HPDE6-E6E7 (cell line): ENCODE results near the gene CYP26C1.

Experiments used
- DNase-seq: peaks from one replicate; pipeline ENCODE4 v3.0.0; 2011; ENCODE audit warnings: missing footprints; ENCODE audit errors: extremely low spot score

The CYP26C1 gene

DNA sequence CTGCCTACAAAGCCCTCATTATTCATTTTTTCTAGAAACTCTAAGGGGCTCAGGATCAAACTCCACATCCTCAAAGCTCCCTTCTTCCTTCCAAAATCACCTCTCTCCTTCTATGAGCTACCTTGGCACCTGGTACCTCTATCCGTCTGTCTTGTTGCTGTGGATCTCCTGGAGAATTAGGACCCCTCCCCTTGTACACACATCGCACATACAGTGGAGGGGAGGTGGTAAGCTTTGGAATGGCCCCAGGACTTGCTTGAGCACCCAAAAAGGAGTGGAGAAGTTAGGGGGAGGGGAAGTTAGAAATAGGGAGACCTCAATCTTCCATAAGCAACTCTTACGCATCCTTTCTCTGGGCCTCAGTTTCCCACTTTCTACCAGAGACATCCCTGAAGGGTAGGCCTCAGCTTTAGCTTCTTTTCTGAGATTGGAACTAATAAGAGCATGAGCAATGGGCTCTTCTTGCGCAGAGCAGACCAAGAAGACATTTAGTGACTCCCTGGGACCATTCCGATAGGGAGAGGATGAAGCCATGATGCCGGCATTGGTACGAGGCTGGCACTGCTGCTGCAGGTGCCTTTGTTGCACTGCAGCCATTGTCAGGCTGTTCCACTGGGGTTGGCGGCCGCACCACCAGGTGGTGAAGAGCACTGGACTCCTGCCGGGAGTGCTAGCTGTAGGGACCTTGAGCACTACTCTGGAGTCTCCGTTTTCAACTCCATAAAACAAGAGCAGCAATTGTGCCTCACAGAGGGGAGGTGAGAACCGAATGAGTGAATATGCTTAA is 4.5 kb downstream of the CYP26C1 start:
- DNase-seq = no peak

DNA sequence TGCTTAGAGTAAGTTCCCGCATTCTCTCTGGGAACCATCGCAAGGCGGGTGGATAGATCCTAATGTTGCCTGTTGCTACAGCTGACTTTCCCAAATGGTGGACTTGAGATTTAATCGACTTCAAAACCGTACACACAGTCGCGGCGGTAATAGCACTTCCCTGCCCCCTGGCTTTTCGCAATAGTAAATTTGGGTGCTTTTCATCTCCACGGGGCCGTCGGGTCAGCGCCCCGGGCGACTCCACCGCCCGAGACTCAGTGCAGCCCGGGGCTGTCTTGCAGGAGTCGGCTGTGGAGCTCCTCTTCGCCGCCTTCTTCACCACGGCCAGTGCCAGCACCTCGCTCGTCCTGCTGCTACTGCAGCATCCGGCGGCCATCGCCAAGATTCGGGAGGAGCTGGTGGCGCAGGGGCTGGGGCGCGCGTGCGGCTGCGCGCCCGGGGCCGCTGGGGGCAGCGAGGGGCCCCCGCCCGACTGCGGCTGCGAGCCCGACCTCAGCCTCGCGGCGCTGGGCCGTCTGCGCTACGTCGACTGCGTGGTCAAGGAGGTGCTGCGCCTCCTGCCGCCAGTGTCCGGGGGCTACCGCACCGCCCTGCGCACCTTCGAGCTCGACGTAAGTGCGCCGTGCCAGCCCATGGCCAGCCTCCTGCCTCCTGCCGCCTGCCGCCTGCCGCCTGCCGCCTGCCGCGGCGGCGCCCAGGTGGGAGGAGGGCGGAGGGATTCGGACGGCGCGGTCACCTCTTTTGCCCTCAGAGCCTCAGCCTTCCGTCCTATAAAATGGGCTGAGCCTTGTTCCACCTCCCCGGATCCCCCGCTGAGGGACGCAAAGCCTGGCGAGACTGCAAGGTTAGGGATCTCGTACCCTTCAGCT is 5.3 kb downstream of the CYP26C1 start:
- DNase-seq = no peak

DNA sequence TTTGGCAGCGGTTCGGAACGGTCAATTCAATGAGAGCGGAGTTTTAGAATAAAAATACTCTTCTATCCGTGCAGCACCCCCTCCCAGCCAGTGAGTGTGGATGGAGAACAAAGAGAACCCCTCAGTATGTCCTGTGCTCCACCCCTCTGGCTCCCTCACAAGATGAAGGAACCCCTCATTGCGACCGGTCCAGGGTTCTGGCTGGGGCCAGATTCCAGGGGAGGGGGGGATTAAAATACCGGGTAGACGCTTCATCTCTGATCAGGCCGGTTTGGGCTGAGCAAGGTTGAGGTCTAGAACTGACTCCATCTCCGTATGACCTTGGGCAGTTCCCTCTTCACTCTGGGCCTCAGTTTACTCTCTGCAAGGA is 5.9 kb downstream of the CYP26C1 start:
- DNase-seq = no peak

DNA sequence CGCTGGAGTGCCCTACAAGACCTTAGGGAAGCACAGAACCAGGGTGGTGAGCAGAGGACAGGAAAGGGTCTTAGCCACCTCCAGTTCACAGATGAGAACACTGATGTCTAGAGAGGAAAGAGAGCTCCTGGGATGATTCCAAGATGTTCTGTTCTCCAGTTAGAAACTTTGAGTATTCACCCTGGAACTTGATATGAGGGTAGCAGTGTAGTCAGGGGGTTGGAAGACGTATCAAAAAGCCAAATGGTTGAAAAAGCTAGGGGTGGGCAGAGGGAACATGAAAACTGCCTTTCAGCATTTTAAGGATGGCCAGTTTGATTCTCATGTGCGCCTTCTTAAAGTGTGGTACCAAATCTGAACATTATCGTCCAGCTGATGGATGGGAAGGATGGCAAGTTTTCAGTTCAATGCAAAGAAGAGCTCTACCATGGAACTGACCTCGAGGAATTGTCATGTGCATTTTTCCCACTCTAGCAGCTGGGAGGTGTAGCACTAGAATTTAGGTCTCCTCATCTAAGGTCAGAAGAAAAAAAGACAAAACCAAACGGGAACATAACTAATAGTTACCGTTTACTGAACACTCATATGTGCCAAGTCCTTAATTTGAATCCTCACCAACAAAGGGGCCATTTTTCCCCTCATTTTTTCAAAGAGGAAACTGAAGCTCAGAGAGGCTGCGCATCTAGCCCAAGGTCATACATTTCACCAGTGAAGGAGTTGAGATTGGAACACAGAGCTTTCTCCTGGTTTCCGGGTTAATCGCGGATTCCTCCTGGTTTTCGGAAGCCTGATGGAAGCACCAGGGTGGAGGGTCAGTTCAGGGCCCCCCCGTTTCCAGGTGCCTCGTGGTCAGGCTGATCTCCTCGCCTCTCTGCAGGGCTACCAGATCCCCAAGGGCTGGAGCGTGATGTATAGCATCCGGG is 7.1 kb downstream of the CYP26C1 start:
- no peak for DNase-seq

DNA sequence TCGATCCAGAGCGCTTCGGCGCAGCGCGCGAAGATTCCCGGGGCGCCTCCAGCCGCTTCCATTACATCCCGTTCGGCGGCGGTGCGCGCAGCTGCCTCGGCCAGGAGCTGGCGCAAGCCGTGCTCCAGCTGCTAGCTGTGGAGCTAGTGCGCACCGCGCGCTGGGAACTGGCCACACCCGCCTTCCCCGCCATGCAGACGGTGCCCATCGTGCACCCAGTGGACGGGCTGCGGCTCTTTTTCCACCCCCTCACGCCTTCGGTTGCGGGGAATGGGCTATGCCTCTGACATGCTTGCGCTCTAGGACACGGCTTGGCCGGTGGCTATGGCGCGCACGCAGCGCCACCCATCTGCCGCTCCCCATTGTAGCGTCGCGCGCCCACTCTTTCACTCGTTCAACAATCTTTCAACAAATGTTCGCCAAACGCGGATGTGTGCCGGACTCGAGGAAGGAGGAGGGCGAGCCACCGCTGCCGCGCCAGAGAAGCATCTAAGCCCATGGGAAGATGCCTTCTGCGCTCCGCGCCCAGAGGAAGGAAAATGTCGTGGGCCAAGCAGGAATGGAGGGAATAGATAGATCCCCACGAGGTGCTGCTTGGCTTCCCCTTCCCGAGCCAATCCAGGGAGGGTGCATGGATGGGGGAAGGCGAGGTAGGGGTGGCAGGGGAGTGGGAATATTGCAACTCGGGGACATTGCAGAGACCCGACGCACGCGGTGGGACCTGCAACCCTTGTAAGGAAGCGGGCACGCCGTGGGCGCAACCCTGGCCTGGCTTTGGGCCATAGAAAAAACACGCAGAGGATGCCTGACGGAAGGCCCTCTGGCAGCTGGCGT is 8.0 kb downstream of the CYP26C1 start:
- no peak for DNase-seq

DNA sequence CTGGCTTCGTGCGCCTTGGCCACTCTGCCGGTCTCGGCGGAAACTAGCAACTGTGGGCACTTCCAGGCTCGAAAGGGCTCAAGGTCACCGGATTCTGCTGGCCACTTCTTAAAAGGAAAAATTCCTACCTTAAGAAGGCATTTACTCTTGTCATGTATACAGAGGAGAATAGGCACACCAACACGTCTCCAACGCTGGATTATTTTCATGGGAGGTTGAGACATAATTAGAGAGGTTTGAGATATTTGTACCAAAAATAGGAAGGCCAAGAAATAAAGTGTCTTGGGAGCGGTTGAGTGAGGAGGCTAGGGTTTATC is 8.6 kb downstream of the CYP26C1 start:
- no peak for DNase-seq

DNA sequence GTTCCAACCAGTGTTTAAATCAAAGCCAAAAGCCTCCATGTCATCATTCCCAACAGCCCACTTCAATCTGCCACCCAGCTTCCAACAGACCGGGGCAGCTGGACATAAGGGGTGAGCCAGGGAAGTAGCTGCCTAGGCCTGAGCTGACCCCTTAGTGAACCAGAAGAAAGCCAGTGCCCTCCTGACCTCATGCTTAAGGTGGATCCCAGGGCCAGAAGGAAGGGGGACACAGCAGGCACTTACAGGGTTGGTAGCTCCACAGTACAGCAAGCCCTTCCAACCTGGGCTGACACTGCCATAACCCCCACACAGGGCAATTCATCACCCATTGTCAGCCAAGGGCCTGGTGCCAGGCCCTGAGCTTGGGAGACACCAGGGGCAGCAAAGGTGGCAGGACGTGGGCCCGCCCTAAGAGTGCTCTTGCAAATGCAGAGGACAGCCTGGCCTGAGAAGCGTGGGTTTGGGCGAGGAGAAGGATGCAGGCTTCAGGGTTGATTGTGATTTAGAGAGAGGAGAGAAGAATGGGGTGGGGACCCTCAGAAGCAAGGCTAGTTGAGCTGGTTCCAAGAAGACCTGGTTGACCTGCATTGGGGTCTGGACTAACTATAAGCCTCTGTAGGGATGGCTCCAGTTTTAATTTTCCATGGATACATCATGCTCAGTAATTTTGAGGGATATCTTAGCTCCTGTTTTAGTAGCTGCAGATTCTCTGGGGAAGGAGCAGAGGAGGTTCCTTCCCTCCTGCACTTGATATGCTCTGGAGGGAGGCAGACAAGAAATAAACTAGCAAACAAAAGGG is 10.0 kb downstream of the CYP26C1 start:
- no peak for DNase-seq

DNA sequence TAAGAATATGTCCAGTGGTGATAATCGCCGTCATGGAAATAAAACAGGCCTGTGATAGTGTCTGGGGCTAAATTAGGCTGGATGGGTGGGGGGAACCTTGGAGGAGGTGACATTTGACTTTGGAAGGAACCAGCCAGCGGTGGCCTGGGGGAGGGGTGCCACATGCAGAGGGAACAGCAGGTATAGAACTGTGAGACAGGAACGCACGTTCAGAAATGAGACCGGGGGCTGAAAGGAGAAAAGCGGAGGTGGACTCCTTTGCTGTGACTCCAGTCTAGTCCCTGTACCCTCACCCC is 10.5 kb downstream of the CYP26C1 start:
- DNase-seq = no peak

DNA sequence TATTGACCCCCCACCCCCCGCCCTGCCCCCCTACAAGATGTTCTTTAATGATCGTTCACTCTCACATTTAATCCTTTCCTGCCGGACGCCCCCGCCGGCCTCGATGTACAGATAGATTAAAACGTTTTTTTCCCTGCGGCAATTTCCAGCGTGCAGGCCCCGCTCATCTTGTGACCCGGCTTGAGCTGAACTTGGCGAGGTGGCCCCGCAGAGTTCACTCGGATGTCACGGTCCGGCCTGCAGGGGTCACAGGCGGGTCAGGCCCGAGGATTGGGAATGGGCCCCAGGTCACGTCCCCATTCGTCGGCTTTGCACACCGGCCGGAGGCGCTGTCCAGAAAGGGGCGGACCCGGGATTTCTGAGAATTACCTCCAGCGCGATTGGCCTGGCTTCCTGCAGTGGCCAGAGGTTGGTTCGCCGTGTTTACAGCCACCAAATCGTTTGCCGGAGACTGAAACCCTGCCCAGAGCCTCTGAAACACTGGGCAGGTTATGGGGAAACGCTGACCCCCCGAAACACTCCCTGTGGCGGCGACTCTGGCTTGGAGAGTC is 11.2 kb downstream of the CYP26C1 start:
- no peak for DNase-seq

DNA sequence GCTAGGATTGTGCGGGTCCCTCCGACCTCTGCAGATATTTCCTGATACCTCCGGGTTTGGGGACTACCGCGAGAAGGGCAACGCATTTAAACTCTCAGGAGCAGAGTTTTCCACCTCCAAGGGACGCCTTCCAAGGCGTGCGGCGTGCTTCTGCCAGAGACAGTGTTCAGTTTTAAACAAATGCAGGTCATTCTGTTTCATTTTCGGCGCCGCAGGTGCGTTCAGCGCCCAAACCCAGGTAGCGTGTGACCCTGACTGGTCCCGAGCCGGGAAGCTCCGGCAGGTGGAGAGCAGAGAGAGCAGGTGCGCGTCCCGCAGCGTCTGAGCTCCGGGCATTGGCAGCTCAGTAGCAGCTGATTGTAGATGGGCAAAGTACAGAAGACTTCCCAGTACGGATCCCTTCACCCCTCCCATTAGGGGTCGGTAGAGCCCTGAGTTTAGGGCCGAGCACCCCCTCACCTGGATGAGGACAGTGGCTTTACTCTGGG is 11.7 kb downstream of the CYP26C1 start:
- no peak for DNase-seq

DNA sequence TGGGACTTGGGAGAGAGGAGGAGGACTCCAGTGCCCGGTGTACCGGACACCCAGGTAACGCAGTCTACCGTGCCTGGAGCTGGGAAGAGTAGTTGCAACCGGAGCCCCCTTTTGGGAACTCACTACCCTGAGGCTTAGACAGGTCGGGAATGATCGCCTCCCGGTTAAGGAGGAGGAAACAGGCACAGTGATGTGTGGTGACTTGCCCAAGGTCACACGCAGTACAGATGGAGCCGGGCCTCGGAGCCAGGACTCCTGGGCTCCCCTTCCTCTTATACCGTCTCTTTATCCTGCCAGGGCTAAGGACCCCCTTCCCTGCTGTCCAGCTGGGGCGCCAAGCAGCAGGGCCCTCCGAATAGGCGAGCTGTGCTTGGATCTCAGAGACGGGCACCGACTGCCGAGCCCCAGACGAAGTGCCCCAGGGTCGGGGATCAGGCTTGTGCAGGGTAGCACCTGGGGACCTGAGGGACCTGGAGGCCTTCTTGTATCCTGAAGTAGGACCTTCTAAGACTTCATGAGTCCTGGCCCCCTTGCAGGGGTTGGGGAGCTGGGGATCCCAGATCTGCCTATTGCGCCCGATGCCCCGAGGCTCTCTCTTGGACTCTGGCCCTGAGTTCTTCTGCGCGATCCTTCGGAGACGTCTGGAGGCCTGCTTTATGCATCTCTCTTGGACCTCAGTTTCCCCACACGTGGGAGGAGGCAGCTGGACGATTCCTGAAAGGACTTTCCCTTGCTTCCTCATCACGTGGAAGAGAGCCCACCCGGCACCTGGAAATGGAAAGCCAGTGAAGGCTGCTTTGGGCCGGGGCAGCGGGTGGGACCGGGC is 12.3 kb downstream of the CYP26C1 start:
- no peak for DNase-seq

DNA sequence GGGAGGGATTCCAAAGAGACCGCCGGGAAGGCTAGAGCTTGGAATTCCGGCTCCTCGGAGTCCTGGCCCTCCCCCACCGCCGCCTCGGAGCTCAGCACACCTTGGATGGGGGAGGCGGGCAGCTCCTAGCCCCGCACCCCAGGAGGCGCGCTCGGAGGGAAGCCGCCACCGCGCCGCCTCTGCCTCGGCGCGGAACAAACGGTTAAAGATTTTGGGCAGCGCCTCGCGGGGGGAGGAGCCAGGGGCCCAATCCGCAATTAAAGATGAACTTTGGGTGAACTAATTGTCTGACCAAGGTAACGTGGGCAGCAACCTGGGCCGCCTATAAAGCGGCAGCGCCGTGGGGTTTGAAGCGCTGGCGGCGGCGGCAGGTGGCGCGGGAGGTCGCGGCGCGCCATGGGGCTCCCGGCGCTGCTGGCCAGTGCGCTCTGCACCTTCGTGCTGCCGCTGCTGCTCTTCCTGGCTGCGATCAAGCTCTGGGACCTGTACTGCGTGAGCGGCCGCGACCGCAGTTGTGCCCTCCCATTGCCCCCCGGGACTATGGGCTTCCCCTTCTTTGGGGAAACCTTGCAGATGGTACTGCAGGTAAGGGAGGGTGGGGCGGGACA is 13.0 kb downstream of the CYP26C1 start, which contains the start of gene CYP26A1:
Gene CYP26A1 (plus strand): TSS at position 355 of the 608 bp plus-strand sequence. CDS start 42 bp downstream, at position 397.
- DNase-seq = no peak

DNA sequence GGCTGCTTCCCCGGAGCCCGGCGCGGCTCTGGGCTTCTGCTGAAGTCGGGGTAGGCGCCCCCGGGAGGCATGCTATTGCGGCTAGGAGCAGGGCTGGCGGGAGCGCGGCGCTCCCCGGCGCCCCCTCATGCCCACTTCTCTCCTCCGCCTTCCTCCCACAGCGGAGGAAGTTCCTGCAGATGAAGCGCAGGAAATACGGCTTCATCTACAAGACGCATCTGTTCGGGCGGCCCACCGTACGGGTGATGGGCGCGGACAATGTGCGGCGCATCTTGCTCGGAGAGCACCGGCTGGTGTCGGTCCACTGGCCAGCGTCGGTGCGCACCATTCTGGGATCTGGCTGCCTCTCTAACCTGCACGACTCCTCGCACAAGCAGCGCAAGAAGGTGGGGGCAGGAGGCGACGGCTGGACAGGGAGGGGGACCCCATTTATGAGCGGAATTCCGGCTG is 13.6 kb downstream of the CYP26C1 start:
- no peak for DNase-seq

DNA sequence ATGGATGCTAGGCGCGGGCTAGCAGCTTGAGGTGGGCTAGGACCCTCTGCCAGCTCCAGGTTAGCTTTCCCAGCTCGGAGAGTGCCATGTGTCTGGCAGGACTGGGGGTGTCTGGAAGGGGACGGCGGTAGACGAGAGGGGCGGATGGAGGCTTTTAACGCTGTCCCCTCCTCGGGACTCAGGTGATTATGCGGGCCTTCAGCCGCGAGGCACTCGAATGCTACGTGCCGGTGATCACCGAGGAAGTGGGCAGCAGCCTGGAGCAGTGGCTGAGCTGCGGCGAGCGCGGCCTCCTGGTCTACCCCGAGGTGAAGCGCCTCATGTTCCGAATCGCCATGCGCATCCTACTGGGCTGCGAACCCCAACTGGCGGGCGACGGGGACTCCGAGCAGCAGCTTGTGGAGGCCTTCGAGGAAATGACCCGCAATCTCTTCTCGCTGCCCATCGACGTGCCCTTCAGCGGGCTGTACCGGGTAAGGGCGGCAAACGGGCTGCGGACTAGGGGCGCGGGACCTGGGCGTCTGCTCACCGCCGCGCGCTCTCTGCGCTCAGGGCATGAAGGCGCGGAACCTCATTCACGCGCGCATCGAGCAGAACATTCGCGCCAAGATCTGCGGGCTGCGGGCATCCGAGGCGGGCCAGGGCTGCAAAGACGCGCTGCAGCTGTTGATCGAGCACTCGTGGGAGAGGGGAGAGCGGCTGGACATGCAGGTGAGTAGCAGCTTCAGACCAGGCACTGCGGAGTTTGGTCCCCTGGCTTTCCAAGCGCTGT is 14.2 kb downstream of the CYP26C1 start:
- no peak for DNase-seq

DNA sequence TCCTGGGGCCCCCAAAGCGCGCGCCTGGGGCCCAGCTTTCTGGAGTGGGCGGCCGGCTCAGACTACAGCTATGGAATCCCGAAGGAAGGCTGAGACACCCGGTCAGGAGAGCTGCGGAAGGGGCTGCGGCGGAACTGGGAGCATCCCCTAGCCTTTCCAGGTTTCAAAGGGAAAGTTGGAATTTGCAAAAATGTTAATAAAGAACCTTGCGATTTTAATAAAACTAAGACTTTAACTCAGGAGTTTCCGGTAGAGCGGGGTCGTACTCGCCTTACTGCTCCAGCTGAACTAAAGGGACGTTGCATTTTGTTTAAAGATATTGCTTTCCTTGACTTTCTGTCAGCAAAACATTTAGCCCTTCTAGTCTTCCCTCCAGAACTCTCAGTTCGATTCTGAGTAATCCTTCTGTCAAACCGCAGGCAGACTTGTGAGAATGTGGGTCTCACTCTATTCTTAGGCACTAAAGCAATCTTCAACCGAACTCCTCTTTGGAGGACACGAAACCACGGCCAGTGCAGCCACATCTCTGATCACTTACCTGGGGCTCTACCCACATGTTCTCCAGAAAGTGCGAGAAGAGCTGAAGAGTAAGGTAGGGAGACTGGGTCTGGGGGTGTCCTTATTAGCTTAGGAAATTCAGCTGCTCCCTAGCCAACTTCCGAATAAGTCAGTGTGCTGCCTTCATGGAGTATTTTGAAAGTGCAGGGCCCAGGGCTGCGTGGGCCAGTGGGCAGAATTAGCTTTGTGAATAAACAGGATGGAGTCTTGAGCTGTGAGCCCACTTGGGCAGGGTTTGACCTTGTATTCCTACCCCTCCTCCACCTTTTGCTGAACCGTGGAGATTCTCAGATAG is 15.0 kb downstream of the CYP26C1 start:
- DNase-seq = no peak

DNA sequence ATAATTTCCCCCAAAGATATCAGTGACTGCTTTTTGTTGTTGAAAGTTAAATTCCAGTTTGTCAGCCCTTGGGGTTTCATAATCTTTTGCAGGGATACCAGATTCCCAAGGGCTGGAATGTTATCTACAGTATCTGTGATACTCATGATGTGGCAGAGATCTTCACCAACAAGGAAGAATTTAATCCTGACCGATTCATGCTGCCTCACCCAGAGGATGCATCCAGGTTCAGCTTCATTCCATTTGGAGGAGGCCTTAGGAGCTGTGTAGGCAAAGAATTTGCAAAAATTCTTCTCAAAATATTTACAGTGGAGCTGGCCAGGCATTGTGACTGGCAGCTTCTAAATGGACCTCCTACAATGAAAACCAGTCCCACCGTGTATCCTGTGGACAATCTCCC is 16.3 kb downstream of the CYP26C1 start:
- DNase-seq = no peak

DNA sequence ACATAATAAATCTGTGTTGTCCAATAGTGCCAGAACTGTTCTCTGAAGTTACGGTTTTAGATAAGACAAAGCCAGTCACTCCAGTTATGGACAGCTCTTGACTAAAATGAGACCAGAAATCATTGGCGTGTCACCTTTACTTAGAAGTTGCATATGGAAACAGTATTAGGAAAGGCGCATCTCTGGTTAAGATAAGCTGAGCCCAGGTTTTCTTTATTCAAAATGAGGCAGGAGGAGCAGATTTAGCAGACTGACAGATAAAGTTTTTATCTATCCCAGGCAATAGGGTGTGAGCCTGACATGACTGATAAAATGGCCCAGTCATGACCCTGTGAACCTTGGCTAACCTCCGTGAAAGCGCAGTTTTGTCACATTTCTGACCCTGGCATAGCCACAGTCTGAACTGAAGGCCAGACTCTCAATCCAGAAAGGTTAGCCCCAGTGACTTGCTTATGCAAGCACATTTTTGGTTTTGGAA is 17.3 kb downstream of the CYP26C1 start:
- no peak for DNase-seq
